Endothelial cell (in vitro differentiated cells): Measurements from ENCODE around the gene WASF2. TPM values are rescaled to one million over a fixed set of nuclear protein-coding genes. Genes with fewer than 3 reads are reported as not detected.
"Not testable (repeated sequence)": the region's sequence is repeated elsewhere in the genome, so short reads cannot be mapped to it uniquely, and the experiment has no call there.

Experiments
- DNase-seq: peaks from one replicate; pipeline ENCODE4 v3.0.0; 2021; ENCODE audit warnings: low spot score
- H3K27ac Mint-ChIP-seq: one replicate; pipeline ENCODE4 v1.8.0; 2021; ENCODE audit warnings: mixed read lengths, inconsistent platforms; ENCODE audit not compliant: unreplicated experiment
- H3K27me3 Mint-ChIP-seq: one replicate; pipeline ENCODE4 v1.8.0; 2021; ENCODE audit warnings: mild to moderate bottlenecking, moderate library complexity, mixed read lengths, inconsistent platforms; ENCODE audit not compliant: unreplicated experiment
- H3K36me3 Mint-ChIP-seq: one replicate; pipeline ENCODE4 v1.8.0; 2021; ENCODE audit warnings: mild to moderate bottlenecking, low read depth, mixed read lengths, inconsistent platforms; ENCODE audit not compliant: unreplicated experiment
- H3K4me1 Mint-ChIP-seq: one replicate; pipeline ENCODE4 v1.8.0; 2021; ENCODE audit warnings: mild to moderate bottlenecking, mixed read lengths, inconsistent platforms; ENCODE audit not compliant: unreplicated experiment
- H3K4me3 Mint-ChIP-seq: one replicate; pipeline ENCODE4 v1.8.0; 2021; ENCODE audit warnings: mild to moderate bottlenecking, mixed read lengths, inconsistent platforms; ENCODE audit not compliant: unreplicated experiment
- H3K9me3 Mint-ChIP-seq: one replicate; pipeline ENCODE4 v1.8.0; 2021; ENCODE audit warnings: mixed read lengths, inconsistent platforms; ENCODE audit not compliant: unreplicated experiment
- total RNA-seq: library from RNA; stranded (reverse); fragmentation: NEBNext Ultra II Directional; extraction: Animal tissue kit (Norgen Biotek cat#: 25700); gene quantifications from one replicate; pipeline ENCODE4 v1.2.1, GENCODE V29; 2021; ENCODE audit not compliant: unreplicated experiment
- TF ChIP-seq, protein P1 (sequence below): fragments of 200-600 bp; sonication (generic); IDR thresholded peaks from one replicate; pipeline ENCODE4 v1.5.0; 2021; ENCODE audit warnings: antibody characterized with exemption; ENCODE audit not compliant: unreplicated experiment

Gene WASF2
- total RNA-seq, 1 donor from 2014 or later: 272 TPM

DNA sequence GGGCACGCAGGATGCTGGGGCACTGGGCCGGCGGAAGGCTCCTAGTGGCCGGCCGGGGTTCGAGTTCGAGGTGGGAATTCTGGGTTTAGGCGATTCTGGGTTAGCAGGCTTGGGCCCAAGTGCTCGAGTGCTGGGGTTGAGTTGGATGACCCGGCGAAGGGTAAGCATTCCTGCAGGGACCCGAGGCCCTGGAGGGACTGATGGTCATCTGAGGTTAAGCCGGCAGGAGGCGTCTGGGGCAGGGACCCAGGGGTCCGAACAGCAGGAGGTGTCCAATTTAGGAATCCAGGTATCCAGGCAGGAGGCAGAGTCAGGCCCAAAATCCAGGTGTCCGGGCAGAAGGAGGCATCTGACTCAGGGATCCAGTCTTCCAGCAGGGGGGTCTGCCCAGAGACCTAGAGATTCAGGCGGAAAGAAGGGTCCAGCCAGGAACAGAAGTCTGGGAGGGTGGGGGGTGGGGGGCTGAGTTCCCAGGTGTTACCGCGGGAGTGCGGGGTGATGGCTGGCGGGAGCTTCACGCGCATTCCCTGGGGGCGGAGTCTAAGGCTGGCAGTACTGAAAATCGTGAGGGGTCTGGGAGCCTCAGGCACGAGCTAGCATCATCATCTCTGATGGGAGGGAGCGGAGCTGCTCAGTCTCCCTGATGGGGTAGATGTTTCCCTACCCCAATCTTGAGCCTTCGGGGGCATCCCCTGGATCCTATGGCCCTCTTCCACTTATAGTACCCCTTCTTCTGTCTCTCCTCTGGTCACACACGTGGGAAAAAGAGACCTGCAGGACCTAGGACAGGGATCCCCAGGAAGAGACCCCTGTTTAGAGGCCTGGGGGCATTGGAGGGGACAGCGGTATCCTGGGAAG, 97.0 kb downstream of the WASF2 start:
- H3K36me3 Mint-ChIP-seq: peaks cover 6% of the 10 kb centered on the region
- no peak overlapping the region for H3K27ac Mint-ChIP-seq
- peaks cover 21% of the 10 kb centered on the region for H3K27me3 Mint-ChIP-seq
- H3K4me1 Mint-ChIP-seq: peaks cover 33% of the 10 kb centered on the region
- peak overlapping the region; percentile 92 for H3K4me3 Mint-ChIP-seq
- TF ChIP-seq, protein P1, sequence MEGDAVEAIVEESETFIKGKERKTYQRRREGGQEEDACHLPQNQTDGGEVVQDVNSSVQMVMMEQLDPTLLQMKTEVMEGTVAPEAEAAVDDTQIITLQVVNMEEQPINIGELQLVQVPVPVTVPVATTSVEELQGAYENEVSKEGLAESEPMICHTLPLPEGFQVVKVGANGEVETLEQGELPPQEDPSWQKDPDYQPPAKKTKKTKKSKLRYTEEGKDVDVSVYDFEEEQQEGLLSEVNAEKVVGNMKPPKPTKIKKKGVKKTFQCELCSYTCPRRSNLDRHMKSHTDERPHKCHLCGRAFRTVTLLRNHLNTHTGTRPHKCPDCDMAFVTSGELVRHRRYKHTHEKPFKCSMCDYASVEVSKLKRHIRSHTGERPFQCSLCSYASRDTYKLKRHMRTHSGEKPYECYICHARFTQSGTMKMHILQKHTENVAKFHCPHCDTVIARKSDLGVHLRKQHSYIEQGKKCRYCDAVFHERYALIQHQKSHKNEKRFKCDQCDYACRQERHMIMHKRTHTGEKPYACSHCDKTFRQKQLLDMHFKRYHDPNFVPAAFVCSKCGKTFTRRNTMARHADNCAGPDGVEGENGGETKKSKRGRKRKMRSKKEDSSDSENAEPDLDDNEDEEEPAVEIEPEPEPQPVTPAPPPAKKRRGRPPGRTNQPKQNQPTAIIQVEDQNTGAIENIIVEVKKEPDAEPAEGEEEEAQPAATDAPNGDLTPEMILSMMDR: peak; percentile 19
- no peaks in the 10 kb centered on the region for H3K9me3 Mint-ChIP-seq
- no peak for DNase-seq

DNA sequence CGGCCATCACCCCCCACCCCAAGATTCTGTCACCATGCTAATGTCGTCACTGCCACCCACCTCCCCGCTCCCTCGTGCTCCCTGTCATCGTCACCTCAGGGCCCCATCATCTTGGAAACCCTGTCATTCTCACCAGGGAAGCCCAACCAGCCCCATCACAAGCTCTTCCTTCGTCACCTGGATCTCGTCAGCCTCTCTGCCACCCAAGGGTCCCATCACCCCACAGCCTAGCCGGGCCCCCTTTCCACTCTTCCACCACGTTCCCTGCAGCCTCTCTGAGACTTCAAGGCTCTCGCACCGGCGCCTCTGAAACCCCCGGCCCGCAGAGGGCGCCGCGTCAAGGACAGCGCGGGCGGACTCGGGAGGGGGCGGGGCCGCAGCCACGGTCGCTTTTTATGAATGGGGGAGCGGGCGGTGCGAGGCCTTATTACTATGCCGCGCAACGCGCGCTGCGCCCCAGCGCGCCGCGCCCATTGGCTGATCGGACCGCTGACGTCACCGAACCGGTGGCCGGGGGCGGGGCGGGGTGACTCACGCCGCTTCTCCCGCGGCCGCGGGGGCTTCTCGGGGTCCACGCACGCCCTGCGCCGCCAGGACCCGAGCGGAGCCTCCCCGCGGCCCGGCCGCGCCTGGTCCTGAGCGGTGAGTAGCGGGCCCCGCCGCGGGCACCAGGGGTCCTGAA, 97.7 kb downstream of the WASF2 start, which contains the start of gene GPR3:
TSS of gene GPR3 (plus strand) at position 527 of the 682 bp plus-strand sequence. CDS start 1,177 bp downstream, outside the sequence.
- Mint-ChIP-seq H3K9me3 (no peaks in the 10 kb centered on the region), H3K27ac (no peak within 1 kb of the TSS), H3K36me3 (peaks cover 4% of the 10 kb centered on the region), H3K27me3 (peaks cover 15% of the 10 kb centered on the region), H3K4me1 (peaks cover 30% of the 10 kb centered on the region), H3K4me3 (peak within 1 kb of the TSS; percentile 92)
- TF ChIP-seq, protein P1: no peak
- peak; percentile 91 for DNase-seq

DNA sequence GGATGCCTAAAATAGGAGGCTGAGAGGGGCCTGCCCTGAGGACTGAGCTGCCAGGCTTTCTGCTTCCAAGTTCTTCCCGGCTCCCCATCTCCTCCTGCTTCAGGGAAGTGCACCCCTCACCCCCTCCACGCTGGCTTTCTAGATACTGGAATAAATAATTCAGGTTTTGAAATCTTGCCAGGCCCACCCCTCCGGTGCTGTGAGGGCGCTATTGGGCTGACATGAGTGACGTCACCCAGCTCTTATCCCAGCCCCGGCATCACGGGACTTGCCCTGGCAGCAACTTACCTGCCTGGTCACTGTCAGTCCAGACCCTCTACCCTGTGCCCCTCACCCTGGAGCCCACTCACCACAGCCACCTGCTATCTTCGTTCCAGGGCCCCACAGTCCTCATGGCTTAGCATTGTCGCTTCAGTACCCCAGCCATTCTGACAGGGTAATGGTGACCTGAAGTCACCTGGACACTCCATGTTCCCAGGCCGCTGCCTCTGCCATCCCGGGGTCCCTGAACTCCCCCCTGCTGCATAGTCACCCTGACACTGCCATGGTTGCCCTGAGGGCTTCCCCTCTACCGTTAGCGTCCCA, 98.4 kb downstream of the WASF2 start:
- no peak overlapping the region for H3K27ac Mint-ChIP-seq
- peak overlapping the region; percentile 89 for H3K4me3 Mint-ChIP-seq
- peaks cover 15% of the 10 kb centered on the region for H3K27me3 Mint-ChIP-seq
- peaks cover 27% of the 10 kb centered on the region for H3K4me1 Mint-ChIP-seq
- DNase-seq: no peak
- TF ChIP-seq, protein P1: no peak
- peaks cover 4% of the 10 kb centered on the region for H3K36me3 Mint-ChIP-seq
- H3K9me3 Mint-ChIP-seq: no peaks in the 10 kb centered on the region

DNA sequence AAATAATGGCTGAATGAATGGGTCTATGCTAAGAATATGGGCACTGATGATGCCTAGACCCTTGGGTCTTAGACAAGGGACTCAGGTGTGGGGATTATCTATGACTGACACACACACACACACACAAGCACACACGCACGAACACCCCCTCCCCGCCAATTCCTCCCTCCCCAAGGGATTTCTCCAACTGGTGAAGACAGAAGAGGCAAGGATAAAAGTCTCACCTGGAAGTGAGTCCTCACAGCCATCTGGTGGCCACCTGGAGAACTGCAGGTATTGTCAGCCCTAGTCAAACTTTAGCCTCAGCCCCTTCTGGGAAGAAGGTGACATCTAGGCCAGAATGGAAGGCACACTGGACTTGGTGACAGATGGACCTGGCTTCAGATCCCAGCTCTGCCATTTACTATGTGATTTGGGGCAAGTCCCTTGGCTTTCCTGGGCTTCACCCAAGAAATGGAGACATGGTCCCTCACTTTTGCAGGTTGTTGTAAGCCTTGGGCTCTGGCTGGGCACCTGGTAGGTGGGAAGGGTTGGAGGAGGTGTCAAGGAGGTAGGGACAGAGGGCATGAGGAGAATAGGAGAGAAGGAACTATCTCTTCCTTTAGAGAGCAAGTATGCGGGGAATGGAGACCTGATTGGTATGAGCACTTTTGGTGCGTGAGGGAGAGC, 101.5 kb downstream of the WASF2 start:
- TF ChIP-seq, protein P1: peak; percentile 96
- Mint-ChIP-seq H3K27me3 (peaks cover 10% of the 10 kb centered on the region), H3K4me1 (peaks cover 23% of the 10 kb centered on the region), H3K27ac (peak overlapping the region; percentile 91), H3K4me3 (peak overlapping the region; percentile 60), H3K36me3 (no peaks in the 10 kb centered on the region), H3K9me3 (no peaks in the 10 kb centered on the region)
- peak; percentile 63 for DNase-seq

DNA sequence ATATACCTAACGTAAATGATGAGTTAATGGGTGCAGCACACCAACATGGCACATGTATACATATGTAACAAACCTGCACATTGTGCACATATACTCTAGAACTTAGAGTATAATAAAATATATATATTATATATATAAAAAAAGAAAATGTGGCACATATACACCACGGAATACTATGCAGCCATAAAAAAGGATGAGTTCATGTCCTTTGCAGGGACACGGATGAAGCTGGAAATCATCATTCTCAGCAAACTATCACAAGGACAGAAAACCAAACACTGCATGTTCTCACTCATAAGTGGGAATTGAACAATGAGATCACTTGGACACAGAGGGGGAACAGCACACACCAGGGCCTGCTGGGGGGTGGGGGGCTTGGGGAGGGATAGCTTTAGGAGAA, 105.2 kb downstream of the WASF2 start:
- not testable (repeated sequence) for H3K9me3 Mint-ChIP-seq, H3K4me3 Mint-ChIP-seq, H3K36me3 Mint-ChIP-seq, H3K27ac Mint-ChIP-seq, H3K27me3 Mint-ChIP-seq, DNase-seq
- H3K4me1 Mint-ChIP-seq: peaks cover 12% of the 10 kb centered on the region
